ENCODE data around the gene CHMP6.
"Not testable (repeated sequence)": the region's sequence is repeated elsewhere in the genome, so short reads cannot be mapped to it uniquely, and the experiment has no call there.

Gene CHMP6

GRCh38 chr17:81030312-81030711 lies 38.7 kb downstream of the CHMP6 start:
- DNase-seq (ENCODE audit: low spot score): not testable (repeated sequence)

- DNase-seq (ENCODE audit: low spot score): no peak
Observed at GRCh38 chr17:81030741-81031565, 39.3 kb downstream of the CHMP6 start.

GRCh38 chr17:81031566-81032550 lies 40.2 kb downstream of the CHMP6 start:
- DNase-seq (ENCODE audit: low spot score): no peak

- no peak for DNase-seq (ENCODE audit: low spot score)
Observed at GRCh38 chr17:81032641-81033480, 41.2 kb downstream of the CHMP6 start.

DNA sequence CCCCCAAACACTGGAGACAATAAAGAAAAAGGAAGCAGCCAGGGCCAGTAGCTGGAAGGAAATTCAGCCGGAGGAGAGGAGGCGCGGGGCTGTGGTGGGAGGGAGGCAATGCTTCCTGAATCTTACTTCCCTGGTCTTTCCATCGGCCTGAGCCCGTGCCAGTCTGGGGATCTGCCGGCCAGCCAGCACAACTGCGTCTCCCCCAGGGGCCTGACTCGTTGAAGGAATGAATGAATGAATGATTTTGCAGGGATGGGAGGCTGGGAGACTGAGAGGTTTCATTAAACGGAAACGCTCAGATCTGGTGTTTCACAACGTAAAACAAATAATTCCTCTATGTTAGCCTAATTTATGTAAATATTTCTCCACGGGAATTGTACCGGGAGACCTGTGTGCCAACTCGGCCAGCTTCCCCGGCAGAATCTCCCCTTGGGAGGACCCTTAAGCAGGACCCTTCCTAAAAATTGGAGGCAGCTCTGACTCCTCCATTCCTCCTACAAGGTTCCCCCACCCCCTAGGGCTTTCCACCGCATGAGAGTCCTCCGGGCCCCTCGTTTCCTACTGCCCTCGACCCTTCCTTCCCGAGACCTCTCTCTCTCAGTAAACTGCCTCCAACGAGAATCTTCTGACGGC lies 42.0 kb downstream of the CHMP6 start:
- DNase-seq (ENCODE audit: low spot score): no peak

DNA sequence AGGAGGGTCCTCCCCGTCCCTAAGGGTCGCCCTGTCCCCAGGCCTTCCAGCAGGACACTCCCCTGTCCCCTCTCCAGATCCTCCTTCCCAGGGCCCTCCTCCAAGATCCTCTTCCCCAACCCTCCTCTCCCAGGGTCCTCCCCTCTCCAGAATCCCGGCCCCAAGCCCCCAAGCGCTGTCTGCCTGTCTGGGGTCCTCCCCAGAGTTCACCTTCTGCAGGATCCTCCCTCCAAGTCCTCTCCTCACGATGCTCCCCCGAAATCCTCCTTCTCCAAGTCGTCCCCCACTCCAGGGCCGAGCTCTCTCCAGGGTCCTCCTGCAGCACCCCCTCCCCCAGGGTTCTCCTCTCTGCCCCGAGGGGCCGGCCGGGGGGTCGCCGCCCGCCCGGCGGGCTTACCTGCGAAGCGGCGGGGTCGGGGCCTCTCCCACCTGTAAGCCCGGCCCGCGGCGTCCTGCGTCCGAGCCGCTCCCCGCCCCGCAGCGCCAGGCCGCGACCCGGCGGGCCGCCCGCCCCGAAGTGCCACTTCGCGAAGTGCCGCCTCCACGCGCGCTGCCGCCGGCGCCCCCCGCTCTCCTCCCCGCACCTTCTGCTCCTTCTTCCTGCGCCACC lies 42.6 kb downstream of the CHMP6 start:
- DNase-seq (ENCODE audit: low spot score): no peak

DNA sequence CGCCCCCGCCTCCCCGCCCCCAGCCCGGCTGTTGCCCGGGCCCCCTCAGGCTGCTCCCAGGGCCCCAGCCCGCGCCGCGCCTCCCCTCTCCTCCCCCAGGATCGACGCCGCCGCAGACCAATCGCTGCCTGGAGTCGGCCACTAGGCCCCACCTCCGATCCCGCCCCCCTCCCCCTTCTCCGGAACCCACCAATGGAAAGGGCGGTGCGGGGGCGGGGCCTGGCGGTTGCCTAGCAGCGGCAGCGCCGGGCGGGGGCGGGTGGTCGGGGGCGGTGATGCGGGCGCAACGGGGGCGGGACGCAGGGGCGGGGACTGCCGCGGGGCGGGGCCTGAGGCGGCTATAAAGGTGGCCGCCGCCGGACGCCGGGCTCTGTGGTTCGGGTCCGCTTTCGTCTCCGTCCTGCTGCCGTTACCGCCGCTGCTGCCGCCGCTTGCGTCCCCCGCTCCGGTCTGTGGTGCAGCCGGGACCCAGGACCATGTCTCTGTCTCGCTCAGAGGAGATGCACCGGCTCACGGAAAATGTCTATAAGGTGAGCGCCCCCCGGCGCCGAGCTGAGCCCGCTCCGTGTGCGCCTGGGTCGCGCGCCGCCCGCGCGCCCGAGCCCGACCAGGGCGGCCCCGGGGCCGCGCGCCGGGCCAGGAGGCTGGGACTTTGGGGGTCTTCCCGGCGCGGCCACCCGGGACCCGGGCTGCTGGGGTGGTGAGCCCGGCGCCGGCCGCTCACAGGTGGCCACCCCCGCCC lies 43.3 kb downstream of the CHMP6 start, which contains the start of gene BAIAP2:
BAIAP2 (plus strand) TSS at position 373 of the 742 bp plus-strand sequence; CDS start at position 477, 104 bp downstream.
- peak; percentile 100 for DNase-seq (ENCODE audit: low spot score)

- peak; percentile 78 for DNase-seq (ENCODE audit: low spot score)
Observed at GRCh38 chr17:81035521-81036196, 44.0 kb downstream of the CHMP6 start.

GRCh38 chr17:81036197-81036941 lies 44.7 kb downstream of the CHMP6 start:
- DNase-seq (ENCODE audit: low spot score): no peak

DNA sequence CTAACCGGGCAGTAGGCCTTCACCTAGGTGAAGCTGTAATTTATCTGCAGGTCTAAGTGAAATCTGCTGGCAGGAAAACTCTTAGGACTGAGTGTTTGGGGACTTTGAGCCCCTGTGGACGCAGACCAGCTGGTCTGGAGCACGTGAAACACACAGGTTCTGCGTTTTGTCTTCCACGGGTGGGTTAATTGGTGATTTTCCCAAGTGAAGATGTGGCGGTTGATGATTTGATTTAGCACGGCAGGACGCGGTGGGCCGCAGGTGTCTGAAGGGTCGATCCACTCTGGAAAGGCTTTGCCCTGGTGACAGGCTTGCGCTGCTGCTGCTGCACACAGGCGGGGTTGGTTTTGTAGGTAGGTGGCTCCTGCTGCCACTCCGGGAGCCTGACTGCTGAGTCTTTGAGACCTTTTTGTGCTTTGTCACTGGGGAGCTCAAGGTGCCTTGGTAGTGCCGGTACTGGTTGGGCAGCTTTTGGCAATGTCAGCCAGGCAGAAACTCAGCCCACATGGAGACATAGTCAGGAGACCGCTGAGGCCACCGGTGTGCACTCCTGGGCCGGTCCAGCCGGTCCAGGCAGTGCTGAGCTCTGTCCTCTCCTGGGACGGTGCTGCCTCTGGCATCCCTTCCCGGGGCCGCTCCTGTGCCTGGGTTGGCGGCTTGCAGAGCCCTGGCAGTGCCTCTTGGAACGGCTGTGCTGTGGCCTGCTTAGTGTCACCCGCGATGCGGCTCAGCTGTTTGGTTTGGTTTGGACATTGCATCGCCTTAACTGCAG lies 45.6 kb downstream of the CHMP6 start:
- DNase-seq (ENCODE audit: low spot score): no peak

GRCh38 chr17:81037798-81038733 lies 46.4 kb downstream of the CHMP6 start:
- no peak for DNase-seq (ENCODE audit: low spot score)

GRCh38 chr17:81039096-81039495 lies 47.5 kb downstream of the CHMP6 start:
- DNase-seq (ENCODE audit: low spot score): no peak

- no peak for DNase-seq (ENCODE audit: low spot score)
Observed at GRCh38 chr17:81039854-81040758, 48.5 kb downstream of the CHMP6 start.

GRCh38 chr17:81040791-81041337 lies 49.2 kb downstream of the CHMP6 start:
- DNase-seq (ENCODE audit: low spot score): no peak

GRCh38 chr17:81042606-81043005 lies 51.0 kb downstream of the CHMP6 start:
- no peak for DNase-seq (ENCODE audit: low spot score)
